ENCODE measurements around the gene CFAP99. TPM values are rescaled to one million over a fixed set of nuclear protein-coding genes. Genes with fewer than 3 reads are reported as not detected.

Gene CFAP99
- polyA plus RNA-seq, 1 experiment = not detected

- Histone ChIP-seq H3K4me3 (ENCODE audit: low read depth, low read length) (no peak overlapping the region), H3K36me3 (ENCODE audit: control insufficient read depth, insufficient read depth, low read length) (no peaks in the 10 kb centered on the region), H3K27me3 (ENCODE audit: control insufficient read depth, insufficient read depth, low read length) (no peaks in the 10 kb centered on the region; the same call in none of the 2 replicates)
- no peak for DNase-seq (ENCODE audit: low read depth)
- POLR2A ChIA-PET = no interaction called here
- no peak for TF ChIP-seq CTCF (IDR thresholded peaks at IDR 0.05; ENCODE audit: insufficient read depth, low read depth, low read length)
- CTCF ChIA-PET = interaction anchor here (1.0 to 5.2 kb wide), 2 partner anchors 224 to 227 kb away, joined by 3 to 42 read pairs; no protein-coding TSS in a partner anchor
Measured at GRCh38 chr4:2443956-2444740, 25.4 kb downstream of the CFAP99 start.

GRCh38 chr4:2445130-2445529 lies 26.4 kb downstream of the CFAP99 start:
- Histone ChIP-seq H3K36me3 (ENCODE audit: control insufficient read depth, insufficient read depth, low read length) (no peaks in the 10 kb centered on the region), H3K27me3 (ENCODE audit: control insufficient read depth, insufficient read depth, low read length) (no peaks in the 10 kb centered on the region; the same call in none of the 2 replicates), H3K4me3 (ENCODE audit: low read depth, low read length) (no peak overlapping the region)
- DNase-seq (ENCODE audit: low read depth) = no peak
- ChIA-PET POLR2A (no interaction called here), CTCF (interaction anchor here (1.0 to 5.2 kb wide), 2 partner anchors 225 to 228 kb away, joined by 3 to 42 read pairs; no protein-coding TSS in a partner anchor)
- TF ChIP-seq CTCF (IDR thresholded peaks at IDR 0.05; ENCODE audit: insufficient read depth, low read depth, low read length) = no peak

- ChIA-PET CTCF (interaction anchor here (1.0 to 5.2 kb wide), 2 partner anchors 225 to 228 kb away, joined by 3 to 42 read pairs; no protein-coding TSS in a partner anchor), POLR2A (no interaction called here)
- Histone ChIP-seq H3K27me3 (ENCODE audit: control insufficient read depth, insufficient read depth, low read length) (no peaks in the 10 kb centered on the region; the same call in none of the 2 replicates), H3K36me3 (ENCODE audit: control insufficient read depth, insufficient read depth, low read length) (no peaks in the 10 kb centered on the region), H3K4me3 (ENCODE audit: low read depth, low read length) (no peak overlapping the region)
- no peak for TF ChIP-seq CTCF (IDR thresholded peaks at IDR 0.05; ENCODE audit: insufficient read depth, low read depth, low read length)
- DNase-seq (ENCODE audit: low read depth) = no peak
Measured at GRCh38 chr4:2445571-2445970, 26.8 kb downstream of the CFAP99 start.

- CTCF ChIA-PET = no interaction called here
- POLR2A ChIA-PET = no interaction called here
- Histone ChIP-seq H3K27me3 (ENCODE audit: control insufficient read depth, insufficient read depth, low read length) (peaks cover 2% of the 10 kb centered on the region), H3K36me3 (ENCODE audit: control insufficient read depth, insufficient read depth, low read length) (no peaks in the 10 kb centered on the region), H3K4me3 (ENCODE audit: low read depth, low read length) (no peak overlapping the region)
- TF ChIP-seq CTCF (IDR thresholded peaks at IDR 0.05; ENCODE audit: insufficient read depth, low read depth, low read length) = no peak
- DNase-seq (ENCODE audit: low read depth) = no peak
Measured at GRCh38 chr4:2446656-2447564, 28.2 kb downstream of the CFAP99 start.

GRCh38 chr4:2448589-2448988 lies 29.8 kb downstream of the CFAP99 start:
- DNase-seq (ENCODE audit: low read depth) = no peak
- ChIA-PET CTCF (no interaction called here), POLR2A (no interaction called here)
- Histone ChIP-seq H3K4me3 (ENCODE audit: low read depth, low read length) (no peak overlapping the region), H3K36me3 (ENCODE audit: control insufficient read depth, insufficient read depth, low read length) (no peaks in the 10 kb centered on the region), H3K27me3 (ENCODE audit: control insufficient read depth, insufficient read depth, low read length) (peaks cover 2% of the 10 kb centered on the region)
- no peak for TF ChIP-seq CTCF (IDR thresholded peaks at IDR 0.05; ENCODE audit: insufficient read depth, low read depth, low read length)
